GM18873 (cell line): Measurements from ENCODE around the gene LYRM4.

Experiments
- ATAC-seq: cut with Tn5 transposase; IDR thresholded peaks from one replicate; pipeline ENCODE4 v1.9.1; 2021; ENCODE audit warnings: mild to moderate bottlenecking, moderate library complexity, moderate number of reproducible peaks; ENCODE audit not compliant: unreplicated experiment, low FRiP score

The LYRM4 gene

DNA sequence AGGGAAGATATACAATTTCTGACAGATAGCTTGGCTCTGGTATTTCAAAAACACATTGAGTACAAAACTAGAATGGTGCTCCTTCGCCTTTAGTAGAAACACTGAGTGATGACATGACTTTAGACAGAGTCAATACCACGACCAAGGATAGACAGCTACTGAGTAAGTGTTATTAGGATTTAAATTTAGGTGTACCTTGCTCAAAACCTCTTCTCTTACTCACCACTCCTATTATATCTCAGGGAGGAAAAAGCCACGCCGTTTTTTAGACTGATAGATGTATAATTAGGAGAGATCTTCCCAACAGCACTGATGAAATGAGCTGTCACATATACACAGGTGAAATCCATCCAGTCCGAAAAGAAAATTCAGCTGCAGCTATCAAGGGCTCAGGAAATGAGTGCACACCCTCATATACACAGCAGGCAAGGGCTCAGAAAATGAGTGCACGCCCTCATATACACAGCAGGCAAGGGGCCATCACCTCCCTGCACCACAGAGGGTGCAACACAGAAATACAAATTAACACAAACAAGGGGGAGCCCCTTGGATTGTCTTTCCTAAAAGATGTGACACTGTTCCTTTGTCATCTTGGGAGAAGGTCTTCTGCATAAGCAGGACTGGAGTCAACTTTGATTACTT, 53.7 kb downstream of the LYRM4 start:
- no peak for ATAC-seq

DNA sequence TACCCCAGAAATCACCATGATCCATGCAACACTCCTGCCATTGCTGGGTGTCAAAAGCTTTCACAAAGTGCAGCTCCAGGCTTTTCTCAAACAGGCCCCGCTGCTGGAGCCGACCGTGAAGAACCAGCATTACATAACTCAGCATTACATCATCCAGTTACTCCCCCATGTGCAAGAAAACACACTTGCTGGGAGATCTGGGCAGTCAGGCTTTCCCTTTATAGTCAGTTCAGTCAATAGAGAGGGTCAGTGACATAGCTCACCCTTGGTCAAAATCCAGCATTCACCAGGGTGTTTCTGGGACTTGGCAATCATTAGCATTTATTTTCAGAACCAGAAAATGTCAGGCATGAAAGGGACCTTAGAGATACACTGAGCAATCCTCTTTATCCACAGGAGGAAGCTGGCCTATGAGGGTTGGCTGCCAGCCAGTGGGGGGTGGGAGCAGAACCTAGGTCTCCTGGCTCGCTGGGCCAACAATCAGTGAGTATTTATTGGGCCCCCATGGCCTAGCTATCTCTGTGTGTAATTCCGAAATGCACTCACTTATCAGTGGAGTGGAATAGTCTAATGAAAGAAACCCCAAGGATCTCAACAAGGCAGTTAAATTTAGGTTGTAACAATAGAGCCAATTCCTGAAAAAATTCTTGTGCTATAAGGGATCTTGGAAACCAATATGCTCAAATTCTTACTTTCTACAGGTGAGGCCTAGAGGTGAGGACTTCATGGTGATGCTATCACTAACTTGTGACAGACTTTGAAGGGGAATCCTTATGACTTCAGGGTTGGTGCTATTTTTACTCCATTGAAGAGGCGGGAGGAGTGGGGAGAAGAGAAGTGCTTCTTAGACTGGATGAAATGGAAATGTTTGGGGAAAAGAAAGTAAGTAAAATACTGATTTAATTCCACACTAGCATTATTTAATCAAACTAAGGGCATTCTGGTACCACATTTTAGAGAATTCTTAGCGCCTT, 54.6 kb downstream of the LYRM4 start:
- ATAC-seq = no peak

GRCh38 chr6:5205035-5205507, 55.7 kb downstream of the LYRM4 start:
- no peak for ATAC-seq

DNA sequence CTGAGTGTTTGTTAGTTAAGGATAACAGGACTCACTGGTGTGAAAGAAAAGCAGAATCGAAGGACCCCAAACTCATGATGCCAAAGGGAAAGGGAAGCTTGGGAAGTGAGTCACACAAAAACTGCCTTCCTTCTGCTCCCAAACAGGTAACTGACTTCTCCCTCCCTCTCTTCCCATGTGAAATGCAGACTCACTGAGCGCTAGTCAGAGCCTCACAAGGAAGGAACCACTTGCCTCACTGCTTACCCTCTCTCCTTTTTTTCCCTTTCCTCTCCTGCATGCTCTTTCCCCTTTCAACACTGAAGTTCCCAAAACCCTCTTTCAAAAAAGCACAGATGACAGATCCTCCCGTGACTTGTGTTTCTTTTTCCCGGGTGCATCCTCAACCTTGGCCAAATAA, 56.4 kb downstream of the LYRM4 start:
- no peak for ATAC-seq

DNA sequence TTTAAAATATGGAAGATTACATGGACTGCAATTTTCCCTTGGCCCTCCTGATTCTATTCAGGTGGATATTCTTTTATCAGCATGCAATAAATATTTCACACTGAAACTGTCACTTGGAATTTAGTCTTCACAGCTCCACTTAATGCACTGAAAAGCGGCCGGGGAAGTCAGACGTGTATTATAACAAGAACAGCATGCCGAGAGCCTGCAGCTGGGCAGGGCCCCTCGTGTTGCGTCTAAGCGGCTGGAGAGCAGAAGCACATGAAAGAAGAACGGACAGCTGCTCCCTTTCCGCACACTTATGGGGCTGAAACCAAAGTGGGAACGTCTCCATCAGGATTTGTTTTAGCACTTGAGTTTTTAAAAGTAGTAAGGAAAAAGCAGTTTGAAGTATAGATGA, 57.2 kb downstream of the LYRM4 start:
- no peak for ATAC-seq

DNA sequence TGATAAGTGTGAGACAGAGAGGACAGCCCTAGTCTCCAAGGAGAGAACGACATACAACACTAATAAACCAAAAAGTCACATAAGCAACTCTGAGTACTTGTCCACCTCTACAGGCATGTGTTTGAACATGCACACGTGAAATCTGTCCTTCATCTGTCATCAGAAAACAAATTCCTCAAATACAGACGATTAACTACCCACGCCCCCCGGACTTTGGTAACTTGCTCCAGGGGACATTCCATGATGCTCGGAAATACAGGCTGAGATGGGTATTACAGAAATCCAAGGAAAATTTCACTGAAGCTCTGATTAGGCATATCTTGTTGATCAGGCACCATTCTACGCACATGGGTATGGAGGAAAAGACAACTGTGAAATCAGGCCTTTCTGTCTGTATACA, 57.8 kb downstream of the LYRM4 start:
- no peak for ATAC-seq

DNA sequence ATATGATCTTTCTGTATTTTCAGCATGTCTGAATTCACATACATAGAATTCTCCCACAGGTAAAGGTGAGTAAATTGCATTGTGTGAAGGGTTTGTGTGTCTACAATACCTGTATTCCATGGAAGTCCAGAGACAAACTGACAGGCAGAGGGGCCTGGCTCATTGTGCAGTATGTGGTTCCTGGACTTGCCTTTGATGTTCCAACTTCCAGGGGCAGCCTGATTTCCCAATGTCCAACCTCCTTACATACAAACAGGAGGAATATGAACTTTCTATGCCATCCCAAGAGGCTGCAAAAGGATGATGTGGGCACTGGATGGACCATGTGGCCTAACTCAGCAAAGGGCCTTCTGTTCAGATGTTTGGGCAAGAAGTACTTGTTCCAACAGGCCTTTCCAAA, 58.5 kb downstream of the LYRM4 start:
- no peak for ATAC-seq

GRCh38 chr6:5201271-5201670, 59.5 kb downstream of the LYRM4 start:
- no peak for ATAC-seq

DNA sequence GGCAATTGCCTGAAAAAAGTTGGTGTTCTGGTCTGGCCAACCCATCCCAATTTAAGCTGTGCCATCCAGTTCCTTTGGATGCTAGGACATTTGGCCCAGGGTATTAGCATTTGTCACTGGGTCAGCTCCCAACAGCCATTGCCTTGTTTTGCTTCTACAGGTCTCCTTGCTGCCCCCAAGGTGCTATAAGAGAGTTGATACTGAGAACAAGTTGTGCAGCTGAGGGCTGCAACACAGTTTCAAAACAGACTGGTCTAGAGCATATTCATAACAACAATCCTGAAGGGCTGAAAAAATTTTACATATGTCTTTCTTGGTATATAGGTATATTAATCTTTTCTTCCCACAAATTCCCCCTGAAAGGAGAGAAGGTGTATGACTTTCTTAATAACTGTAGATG, 61.0 kb downstream of the LYRM4 start:
- no peak for ATAC-seq

DNA sequence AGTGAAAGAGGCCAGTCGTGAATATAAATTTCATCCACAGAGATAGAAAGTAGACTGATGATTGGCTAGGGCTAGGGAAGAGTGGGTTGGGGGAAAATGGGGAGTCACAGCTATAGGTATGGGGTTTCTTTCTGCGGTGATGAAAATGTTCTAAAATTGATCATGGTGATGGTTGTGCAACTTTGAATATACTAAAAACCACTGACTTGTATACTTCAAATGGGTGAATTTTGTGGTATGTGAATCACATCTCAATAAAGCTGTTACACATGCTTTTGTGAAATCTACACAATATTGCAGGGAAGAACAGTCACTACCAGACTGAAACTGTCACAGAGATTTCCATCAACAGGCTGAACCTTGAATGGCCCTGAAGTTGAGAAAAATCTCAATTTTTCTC, 61.5 kb downstream of the LYRM4 start:
- ATAC-seq = no peak

DNA sequence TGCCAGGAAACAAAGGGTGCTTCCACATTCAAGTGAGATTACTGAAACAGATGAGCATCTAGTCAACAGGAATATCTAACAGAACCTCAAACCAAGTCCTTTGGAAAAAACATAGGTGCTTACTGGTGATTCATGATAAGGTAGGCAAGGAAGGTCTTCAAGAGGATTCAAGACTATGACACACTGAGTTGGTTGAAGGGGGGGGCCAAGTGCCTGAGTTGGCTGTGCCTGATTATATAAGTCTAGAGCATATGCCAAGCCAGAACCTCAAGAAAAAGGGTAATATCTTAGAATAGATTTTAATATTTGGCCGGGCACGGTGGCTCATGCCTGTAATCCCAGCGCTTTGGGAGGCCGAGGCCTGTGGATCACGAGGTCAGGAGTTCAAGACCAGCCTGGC, 63.7 kb downstream of the LYRM4 start:
- ATAC-seq = no peak

DNA sequence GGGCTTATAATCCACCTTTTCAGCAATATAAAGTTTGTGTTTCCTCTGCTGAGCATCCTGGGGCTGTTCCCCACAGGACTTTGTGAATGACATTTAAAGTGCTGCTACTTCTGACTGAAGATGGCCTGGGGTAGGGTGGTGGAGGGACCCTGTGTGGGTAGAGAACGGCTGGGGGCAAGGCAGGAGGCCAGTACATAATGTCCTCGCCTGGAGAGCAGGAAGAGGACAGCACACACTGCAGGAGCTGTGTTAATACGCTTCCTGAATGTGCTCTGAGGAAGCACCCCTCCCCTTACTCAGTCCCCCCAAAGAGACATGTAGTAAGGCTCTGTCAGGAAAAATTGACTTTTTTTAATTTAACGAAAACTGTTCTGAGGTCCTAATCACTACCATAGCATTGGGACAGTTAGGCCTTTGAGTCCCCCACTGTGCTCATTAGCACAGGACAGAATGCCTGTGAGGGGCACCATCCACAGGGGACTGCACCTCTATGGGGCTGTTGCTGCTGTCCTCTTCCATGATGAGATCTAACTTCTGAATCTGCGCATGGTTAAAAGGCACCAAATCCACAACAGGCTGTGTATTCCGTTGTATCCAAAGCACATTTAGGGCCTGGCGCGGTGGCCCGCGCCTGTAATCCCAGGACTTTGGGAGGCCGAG, 68.5 kb downstream of the LYRM4 start:
- no peak for ATAC-seq

DNA sequence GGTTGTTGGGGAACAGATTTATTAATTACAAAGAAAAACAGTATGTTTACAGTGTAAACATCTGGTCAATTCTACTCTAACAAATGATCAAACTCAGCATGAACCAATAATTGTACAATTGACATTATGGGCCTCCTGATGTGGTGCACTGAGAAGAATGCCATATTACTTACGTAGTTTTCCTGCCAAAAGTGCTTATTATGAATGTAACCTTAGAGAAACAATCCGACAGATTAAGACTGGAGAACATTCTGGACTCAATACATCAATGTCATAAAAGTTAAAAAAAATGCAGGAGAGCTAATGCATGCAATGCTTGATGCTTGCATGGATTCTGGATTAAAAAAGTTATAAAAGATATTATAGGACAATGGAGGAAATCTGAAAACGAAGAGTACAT, 69.0 kb downstream of the LYRM4 start:
- ATAC-seq = no peak

- ATAC-seq = no peak
Observed at GRCh38 chr6:5191222-5191621, 69.5 kb downstream of the LYRM4 start.

GRCh38 chr6:5190507-5190906, 70.2 kb downstream of the LYRM4 start:
- ATAC-seq = no peak

- no peak for ATAC-seq
Observed at GRCh38 chr6:5188646-5189045, 72.1 kb downstream of the LYRM4 start.

GRCh38 chr6:5184878-5185277, 75.9 kb downstream of the LYRM4 start:
- ATAC-seq = no peak

- no peak for ATAC-seq
Observed at GRCh38 chr6:5184218-5184617, 76.5 kb downstream of the LYRM4 start.

GRCh38 chr6:5181510-5182317, 79.0 kb downstream of the LYRM4 start:
- ATAC-seq = no peak

- no peak for ATAC-seq
Observed at GRCh38 chr6:5180636-5181035, 80.1 kb downstream of the LYRM4 start.
